Transverse colon (tissue), 4 donors: ENCODE results near the gene SHH. TPM values are rescaled to one million over a fixed set of nuclear protein-coding genes. Genes with fewer than 3 reads are reported as not detected.

ENCODE experiments used
- DNase-seq: peaks from one replicate; pipeline ENCODE4 v3.0.0-alpha.2; 2019
- H3K27ac ChIP-seq, 4 donors: fragments of 200-600 bp; sonication (generic); 2 replicates each; pipeline ENCODE4 v1.5.1; 2016 to 2018; ENCODE audit warnings: inconsistent platforms in 4 of 4
- H3K27me3 ChIP-seq: fragments of 200-600 bp; sonication (generic); 2 replicates; pipeline ENCODE4 v1.5.1; 2017; ENCODE audit warnings: inconsistent platforms
- H3K36me3 ChIP-seq, 4 donors: fragments of 200-600 bp; sonication (generic); 2 replicates each; pipeline ENCODE4 v1.5.1; 2017 to 2019; ENCODE audit warnings: inconsistent platforms in 4 of 4
- H3K4me1 ChIP-seq, 4 donors: fragments of 200-600 bp; sonication (generic); 2 replicates each; pipeline ENCODE4 v1.5.1; 2017 to 2020; ENCODE audit warnings: inconsistent platforms in 4 of 4
- H3K4me3 ChIP-seq, 4 donors: fragments of 200-600 bp; sonication (generic); 1 replicate in 1 of 4; 2 replicates in 3 of 4; pipeline versions ENCODE4 v1.5.1 to v1.6.1; 2017 to 2019; ENCODE audit warnings: inconsistent platforms in 4 of 4
- H3K9me3 ChIP-seq, 2 donors: fragments of 200-600 bp; sonication (generic); 2 replicates each; pipeline ENCODE4 v1.5.1; 2017 to 2019; ENCODE audit warnings: inconsistent platforms in 2 of 2
- EP300 ChIP-seq: sonication (generic); formaldehyde crosslinking; IDR thresholded peaks from one replicate; pipeline ENCODE4 v1.6.1; 2017; ENCODE audit warnings: antibody characterized with exemption, low read depth
- POLR2A ChIP-seq: fragments of 450-650 bp; IDR thresholded peaks from one replicate; pipeline ENCODE4 v1.6.1; 2016; ENCODE audit warnings: antibody characterized with exemption, mild to moderate bottlenecking, moderate library complexity
- POLR2AphosphoS5 ChIP-seq, 3 donors: sonication (generic); formaldehyde crosslinking; IDR thresholded peaks; one replicate each; pipeline ENCODE4 v1.6.1; 2016; ENCODE audit warnings: antibody characterized with exemption in 3 of 3
- WGBS, 2 donors: methylation state at CpG; one replicate each; pipeline ENCODE4 v1.1.5; 2018; ENCODE audit warnings: low coverage in 1 of 2; 5-methylcytosine and 5-hydroxymethylcytosine counted together
- in situ Hi-C, 4 donors: fragments of 200-750 bp; cut with MboI; loops; one replicate each; pipeline versions ENCODE4 v1.15.0 to v1.15.1; 2017; ENCODE audit warnings: low sequenced_read_pairs in 3 of 4, low pct_ligation_motif_present in 1 of 4, low pct_unique_long_range_greater_than_20kb in 1 of 4
- intact Hi-C: fragments of 100-400 bp; cut with DNase I; formaldehyde crosslinking; loops from one replicate; pipeline ENCODE4 v1.15.1; 2023; ENCODE audit warnings: low total_unique reads
- total RNA-seq, 4 donors: library from RNA; depleted of rRNA; stranded (reverse); fragments of >200 nt; gene quantifications; one replicate each; pipeline ENCODE4 v1.1.0, GENCODE V29; 2016
- TF ChIP-seq, protein P1 (sequence below), 5 experiments: fragments of 200-600 bp in 3 of 5; fragments of 450-650 bp in 2 of 5; sonication (generic) in 3 of 5; IDR thresholded peaks; 1 replicate in 2 of 5; 2 replicates in 3 of 5; pipeline ENCODE4 v1.5.1; 2016 to 2017; ENCODE audit warnings: antibody characterized with exemption in 5 of 5, inconsistent platforms in 3 of 5, mild to moderate bottlenecking in 2 of 5, moderate library complexity in 1 of 5

Gene SHH
- total RNA-seq, 4 donors from 2014 or later = 0.40 to 3.7 (median 2.0) TPM

- 56 to 93% methylated on average over 1 to 14 of the region's 14 CpGs for WGBS, 2 donors
- H3K9me3 ChIP-seq = no peaks in the 10 kb centered on the region
- DNase-seq = no peak
- TF ChIP-seq POLR2AphosphoS5 (IDR thresholded peaks at IDR 0.05) = no peak
- in situ Hi-C loops (loop anchor here in 3 of 4 donors (25.0 kb wide), 2 partner anchors 388 to 1037 kb away; no protein-coding TSS in a partner anchor), intact Hi-C loops (no loop called here)
- no peaks in the 10 kb centered on the region for H3K27me3 ChIP-seq
- H3K4me3 ChIP-seq = no peak overlapping the region
- peaks cover 0 to 44% (median 9%) of the 10 kb centered on the region in 4 donors for H3K36me3 ChIP-seq
- H3K4me1 ChIP-seq = no peaks in the 10 kb centered on the region
- no peak overlapping the region for H3K27ac ChIP-seq
Observed at GRCh38 chr7:155774947-155775346, 37.3 kb downstream of the SHH start.

DNA sequence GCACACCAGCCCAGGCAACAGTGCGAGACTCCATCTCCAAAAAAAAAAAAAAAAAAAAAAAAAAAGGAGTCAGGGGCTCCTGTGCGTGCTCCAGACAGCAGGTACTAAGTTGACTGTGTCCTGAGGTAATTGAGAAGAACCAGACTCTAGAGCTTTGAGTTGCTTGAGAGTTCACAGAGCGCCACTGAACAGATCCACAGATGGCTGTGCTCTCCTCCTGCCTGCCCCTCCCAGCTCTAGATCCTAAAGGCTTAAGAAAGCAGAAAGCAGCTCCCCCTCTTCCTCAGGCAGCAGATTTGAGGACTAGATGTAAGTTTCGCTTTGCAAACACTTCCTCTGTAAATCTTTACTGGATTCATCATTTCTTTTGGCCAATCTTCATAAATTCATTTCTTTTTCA, 38.7 kb downstream of the SHH start:
- in situ Hi-C loops = loop anchor here in 3 of 4 donors (25.0 kb wide), 1 partner anchor 386 kb away; no protein-coding TSS in a partner anchor
- no peak overlapping the region for H3K27ac ChIP-seq
- WGBS, 2 donors = 92% methylated on average over 4 of the region's 4 CpGs; no CpG with 5 or more reads in 1 of the 2 donors
- no peak overlapping the region for H3K4me3 ChIP-seq
- no peaks in the 10 kb centered on the region for H3K27me3 ChIP-seq
- H3K36me3 ChIP-seq = peaks cover 0 to 41% (median 13%) of the 10 kb centered on the region in 4 donors
- no peaks in the 10 kb centered on the region for H3K4me1 ChIP-seq
- no peaks in the 10 kb centered on the region for H3K9me3 ChIP-seq
- DNase-seq = no peak
- TF ChIP-seq EP300 (no peak), POLR2AphosphoS5 (IDR thresholded peaks at IDR 0.05) (no peak)
- TF ChIP-seq, protein P1, sequence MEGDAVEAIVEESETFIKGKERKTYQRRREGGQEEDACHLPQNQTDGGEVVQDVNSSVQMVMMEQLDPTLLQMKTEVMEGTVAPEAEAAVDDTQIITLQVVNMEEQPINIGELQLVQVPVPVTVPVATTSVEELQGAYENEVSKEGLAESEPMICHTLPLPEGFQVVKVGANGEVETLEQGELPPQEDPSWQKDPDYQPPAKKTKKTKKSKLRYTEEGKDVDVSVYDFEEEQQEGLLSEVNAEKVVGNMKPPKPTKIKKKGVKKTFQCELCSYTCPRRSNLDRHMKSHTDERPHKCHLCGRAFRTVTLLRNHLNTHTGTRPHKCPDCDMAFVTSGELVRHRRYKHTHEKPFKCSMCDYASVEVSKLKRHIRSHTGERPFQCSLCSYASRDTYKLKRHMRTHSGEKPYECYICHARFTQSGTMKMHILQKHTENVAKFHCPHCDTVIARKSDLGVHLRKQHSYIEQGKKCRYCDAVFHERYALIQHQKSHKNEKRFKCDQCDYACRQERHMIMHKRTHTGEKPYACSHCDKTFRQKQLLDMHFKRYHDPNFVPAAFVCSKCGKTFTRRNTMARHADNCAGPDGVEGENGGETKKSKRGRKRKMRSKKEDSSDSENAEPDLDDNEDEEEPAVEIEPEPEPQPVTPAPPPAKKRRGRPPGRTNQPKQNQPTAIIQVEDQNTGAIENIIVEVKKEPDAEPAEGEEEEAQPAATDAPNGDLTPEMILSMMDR (IDR thresholded peaks at IDR 0.05) = no peak
- intact Hi-C loops = no loop called here

GRCh38 chr7:155770241-155770640, 42.0 kb downstream of the SHH start:
- Histone ChIP-seq H3K9me3 (no peaks in the 10 kb centered on the region), H3K36me3 (peaks cover 0 to 34% (median 15%) of the 10 kb centered on the region in 4 donors), H3K4me3 (no peak overlapping the region), H3K4me1 (no peaks in the 10 kb centered on the region), H3K27me3 (no peaks in the 10 kb centered on the region), H3K27ac (peak overlapping the region in 1 of 4 donors; percentile 5)
- no peak for DNase-seq
- in situ Hi-C loops = loop anchor here in 3 of 4 donors (25.0 kb wide), 1 partner anchor 383 kb away; no protein-coding TSS in a partner anchor
- 67 to 89% methylated on average over 1 to 6 of the region's 6 CpGs for WGBS, 2 donors
- TF ChIP-seq, protein P1 (IDR thresholded peaks at IDR 0.05) = no peak
- TF ChIP-seq POLR2AphosphoS5 (IDR thresholded peaks at IDR 0.05) (no peak), EP300 (no peak), POLR2A (no peak)
- intact Hi-C loops = no loop called here

GRCh38 chr7:155769701-155770100, 42.6 kb downstream of the SHH start:
- H3K4me1 ChIP-seq = peaks cover 0 to 1% (median 0%) of the 10 kb centered on the region in 4 donors
- in situ Hi-C loops = loop anchor here in 3 of 4 donors (5.0 to 25.0 kb wide), 3 partner anchors 172 to 382 kb away; no protein-coding TSS in a partner anchor
- no peaks in the 10 kb centered on the region for H3K27me3 ChIP-seq
- no peak overlapping the region for H3K4me3 ChIP-seq
- peak overlapping the region in 2 of 4 donors; percentile 5 to 20 for H3K27ac ChIP-seq
- no peaks in the 10 kb centered on the region for H3K9me3 ChIP-seq
- TF ChIP-seq POLR2AphosphoS5 (IDR thresholded peaks at IDR 0.05) (no peak), POLR2A (no peak), EP300 (no peak)
- TF ChIP-seq, protein P1 (IDR thresholded peaks at IDR 0.05) = no peak
- no peak for DNase-seq
- H3K36me3 ChIP-seq = peaks cover 0 to 33% (median 15%) of the 10 kb centered on the region in 4 donors
- 72 to 95% methylated on average over 4 to 6 of the region's 6 CpGs for WGBS, 2 donors
- intact Hi-C loops = loop anchor here (10.0 kb wide), 1 partner anchor 175 kb away; no protein-coding TSS in a partner anchor
